HCT116 (cell line): ENCODE measurements around the gene TMEM266. TPM values are rescaled to one million over a fixed set of nuclear protein-coding genes. Genes with fewer than 3 reads are reported as not detected.

ENCODE experiments used
- ATAC-seq: fragments of 200-7000 bp; cut with Tn5 transposase; 2 replicates; pipeline ENCODE4 v1.9.1; 2020; ENCODE audit warnings: mild to moderate bottlenecking, moderate library complexity
- BruUV-seq: library from RNA; stranded (reverse); fragments of 400-500 nt; replicated peaks from 2 replicates; lab custom pipeline; 2021; lab: Mats Ljungman, UMichigan
- CTCF ChIA-PET: fragments of 300-600 bp; sonication (Branson Sonifier 250); formaldehyde crosslinking; loops from one replicate; lab custom pipeline; 2021; ENCODE audit warnings: antibody characterized with exemption; lab: Charles Lee
- POLR2A ChIA-PET: fragments of 300-600, 350-600 bp; sonication (Branson Sonifier 250); formaldehyde crosslinking; loops from one replicate; lab custom pipeline; 2021; ENCODE audit warnings: antibody characterized with exemption; lab: Charles Lee
- RAD21 ChIA-PET, 2 experiments: fragments of 300-600 bp; sonication (Branson Sonifier 250); formaldehyde crosslinking; loops; one replicate each; lab custom pipeline; 2023; ENCODE audit warnings: low total read pairs in 2 of 2; ENCODE audit not compliant: uncharacterized antibody in 2 of 2, unreplicated experiment in 2 of 2, low non-redundant PET in 1 of 2; lab: Charles Lee
- DNase-seq: peaks from one replicate; pipeline ENCODE4 v3.0.0-alpha.2; 2010; ENCODE audit warnings: low read depth, low spot score
- H2AFZ ChIP-seq: fragments of 200-600 bp; shearing (Covaris generic), sonication (generic); 2 replicates; pipeline ENCODE4 v1.6.1; 2017; ENCODE audit warnings: low read depth, mixed run types, mixed read lengths, antibody characterized with exemption, low read length; ENCODE audit not compliant: poor library complexity, severe bottlenecking
- H3K27ac ChIP-seq: 2 replicates; pipeline ENCODE4 v1.5.1; 2012; ENCODE audit warnings: low read depth, low read length
- H3K27me3 ChIP-seq: fragments of 200-600 bp; sonication (generic); 2 replicates; pipeline ENCODE4 v1.6.1; 2016; ENCODE audit warnings: mixed run types, low read length, mixed read lengths; ENCODE audit not compliant: insufficient read depth
- H3K36me3 ChIP-seq, 2 experiments: fragments of 200-500 bp in 1 of 2; fragments of 200-600 bp in 1 of 2; sonication (Bioruptor generic) in 1 of 2; sonication (generic) in 1 of 2; 2 replicates each; pipeline versions ENCODE4 v1.5.1 to v1.6.1; 2014 to 2016; ENCODE audit warnings: low read length in 2 of 2, inconsistent platforms in 1 of 2, mixed read lengths in 1 of 2, mixed run types in 1 of 2; ENCODE audit not compliant: insufficient read depth in 2 of 2, control insufficient read depth in 1 of 2
- H3K4me1 ChIP-seq, 2 experiments: fragments of 200-600 bp in 1 of 2; sonication (generic) in 1 of 2; 2 replicates each; pipeline versions ENCODE4 v1.5.1 to v1.6.1; 2012 to 2017; ENCODE audit warnings: low read length in 2 of 2, inconsistent platforms in 1 of 2, mild to moderate bottlenecking in 1 of 2, mixed read lengths in 1 of 2, mixed run types in 1 of 2, moderate library complexity in 1 of 2; ENCODE audit not compliant: insufficient read depth in 2 of 2, control insufficient read depth in 1 of 2
- H3K4me2 ChIP-seq: fragments of 200-600 bp; sonication (generic); 2 replicates; pipeline ENCODE4 v1.6.1; 2017; ENCODE audit warnings: mixed run types, low read length, mixed read lengths
- H3K4me3 ChIP-seq, 2 experiments: fragments of 200-600 bp in 1 of 2; sonication (generic) in 1 of 2; replicated peaks in 1 of 2; 2 replicates each; pipeline ENCODE4 v1.5.1; 2011 to 2016; ENCODE audit warnings: low read length in 2 of 2, control low read depth in 1 of 2, low read depth in 1 of 2, mild to moderate bottlenecking in 1 of 2, mixed read lengths in 1 of 2, mixed run types in 1 of 2
- H3K79me2 ChIP-seq: fragments of 200-600 bp; sonication (generic); 2 replicates; pipeline ENCODE4 v1.6.1; 2017; ENCODE audit warnings: mild to moderate bottlenecking, mixed run types, low read length, moderate library complexity, mixed read lengths; ENCODE audit not compliant: insufficient read depth
- H3K9ac ChIP-seq: fragments of 200-600 bp; sonication (generic); 2 replicates; pipeline ENCODE4 v1.6.1; 2016; ENCODE audit warnings: low read length, mixed read lengths
- H3K9me2 ChIP-seq: fragments of 200-600 bp; sonication (generic), shearing (Covaris generic); 2 replicates; pipeline ENCODE4 v1.6.1; 2017; ENCODE audit warnings: mixed run types, mild to moderate bottlenecking, moderate library complexity; ENCODE audit not compliant: insufficient read depth
- H3K9me3 ChIP-seq, 2 experiments: fragments of 200-500 bp in 1 of 2; fragments of 200-600 bp in 1 of 2; sonication (Bioruptor generic) in 1 of 2; sonication (generic) in 1 of 2; 2 replicates each; pipeline ENCODE4 v1.6.1; 2014 to 2017; ENCODE audit warnings: low read length in 2 of 2, mixed read lengths in 2 of 2, inconsistent platforms in 1 of 2, low read depth in 1 of 2, mild to moderate bottlenecking in 1 of 2, mixed run types in 1 of 2, moderate library complexity in 1 of 2; ENCODE audit not compliant: control insufficient read depth in 1 of 2, insufficient read depth in 1 of 2
- H4K20me1 ChIP-seq: fragments of 200-600 bp; sonication (generic), shearing (Covaris generic); 2 replicates; pipeline ENCODE4 v1.6.1; 2017; ENCODE audit warnings: mixed run types, mild to moderate bottlenecking, moderate library complexity; ENCODE audit not compliant: insufficient read depth
- ATF3 ChIP-seq: IDR thresholded peaks from 2 replicates; pipeline ENCODE4 v1.6.1; 2012
- CBX3 ChIP-seq: IDR thresholded peaks from 2 replicates; pipeline ENCODE4 v1.6.1; 2012; ENCODE audit warnings: low read depth
- CEBPB ChIP-seq: IDR thresholded peaks from 2 replicates; pipeline ENCODE4 v1.6.1; 2012; ENCODE audit warnings: low read depth
- EGR1 ChIP-seq: IDR thresholded peaks from 2 replicates; pipeline ENCODE4 v1.6.1; 2012; ENCODE audit warnings: low read depth
- ELF1 ChIP-seq: IDR thresholded peaks from 2 replicates; pipeline ENCODE4 v1.6.1; 2012; ENCODE audit warnings: low read depth, borderline replicate concordance
- EZH2 ChIP-seq: fragments of 200-600 bp; sonication (generic); IDR thresholded peaks from 2 replicates; pipeline ENCODE4 v1.6.1; 2017; ENCODE audit warnings: antibody characterized with exemption, mixed run types
- FOSL1 ChIP-seq: IDR thresholded peaks from 2 replicates; pipeline ENCODE4 v1.6.1; 2012; ENCODE audit warnings: low read depth
- JUND ChIP-seq: IDR thresholded peaks from 2 replicates; pipeline ENCODE4 v1.6.1; 2012
- MAX ChIP-seq: IDR thresholded peaks from 2 replicates; pipeline ENCODE4 v1.6.1; 2012
- POLR2A ChIP-seq: IDR thresholded peaks from 2 replicates; pipeline ENCODE4 v1.7.0; 2011; ENCODE audit warnings: borderline replicate concordance; ENCODE audit not compliant: insufficient read depth, insufficient read length; ENCODE audit errors: extremely low read depth
- POLR2AphosphoS5 ChIP-seq: IDR thresholded peaks from 2 replicates; pipeline ENCODE4 v1.6.1; 2011; ENCODE audit warnings: mild to moderate bottlenecking, low read depth, low read length, moderate library complexity
- RAD21 ChIP-seq: IDR thresholded peaks from 2 replicates; pipeline ENCODE4 v1.6.1; 2012; ENCODE audit warnings: low read depth, mild to moderate bottlenecking
- SIN3A ChIP-seq: IDR thresholded peaks from 2 replicates; pipeline ENCODE4 v1.6.1; 2012; ENCODE audit warnings: low read depth
- SP1 ChIP-seq: IDR thresholded peaks from 2 replicates; pipeline ENCODE4 v1.6.1; 2012; ENCODE audit warnings: low read depth
- SRF ChIP-seq: IDR thresholded peaks from 2 replicates; pipeline ENCODE4 v1.6.1; 2012; ENCODE audit warnings: low read depth
- TCF7L2 ChIP-seq: IDR thresholded peaks from 2 replicates; pipeline ENCODE4 v1.7.0; 2011; ENCODE audit warnings: borderline replicate concordance, inconsistent platforms; ENCODE audit not compliant: insufficient read depth, insufficient read length; ENCODE audit errors: extremely low read depth
- ZFX ChIP-seq: fragments of 450-650 bp; IDR thresholded peaks from 2 replicates; pipeline ENCODE4 v1.6.1; 2017
- intact Hi-C: fragments of 100-400 bp; cut with micrococcal nuclease; formaldehyde crosslinking; loops from 2 replicates; pipeline ENCODE4 v1.10.0; 2022
- total RNA-seq: library from RNA; stranded (reverse); gene quantifications from one replicate; pipeline ENCODE4 v1.2.1, GENCODE V29; 2021; ENCODE audit not compliant: unreplicated experiment
- TF ChIP-seq, protein P1 (sequence below), 3 experiments: fragments of 200-600 bp in 1 of 3; sonication (generic) in 1 of 3; IDR thresholded peaks in 2 of 3; conservative IDR thresholded peaks in 1 of 3; 2 replicates each; pipeline ENCODE4 v1.5.1; 2012 to 2017; ENCODE audit warnings: low read depth in 2 of 3, low read length in 2 of 3, antibody characterized with exemption in 1 of 3, borderline replicate concordance in 1 of 3, control low read depth in 1 of 3, mild to moderate bottlenecking in 1 of 3, mixed read lengths in 1 of 3, mixed run types in 1 of 3, moderate library complexity in 1 of 3; ENCODE audit not compliant: insufficient read depth in 1 of 3

Gene TMEM266
- total RNA-seq, 1 experiment from 2014 or later: 0.91 TPM

DNA sequence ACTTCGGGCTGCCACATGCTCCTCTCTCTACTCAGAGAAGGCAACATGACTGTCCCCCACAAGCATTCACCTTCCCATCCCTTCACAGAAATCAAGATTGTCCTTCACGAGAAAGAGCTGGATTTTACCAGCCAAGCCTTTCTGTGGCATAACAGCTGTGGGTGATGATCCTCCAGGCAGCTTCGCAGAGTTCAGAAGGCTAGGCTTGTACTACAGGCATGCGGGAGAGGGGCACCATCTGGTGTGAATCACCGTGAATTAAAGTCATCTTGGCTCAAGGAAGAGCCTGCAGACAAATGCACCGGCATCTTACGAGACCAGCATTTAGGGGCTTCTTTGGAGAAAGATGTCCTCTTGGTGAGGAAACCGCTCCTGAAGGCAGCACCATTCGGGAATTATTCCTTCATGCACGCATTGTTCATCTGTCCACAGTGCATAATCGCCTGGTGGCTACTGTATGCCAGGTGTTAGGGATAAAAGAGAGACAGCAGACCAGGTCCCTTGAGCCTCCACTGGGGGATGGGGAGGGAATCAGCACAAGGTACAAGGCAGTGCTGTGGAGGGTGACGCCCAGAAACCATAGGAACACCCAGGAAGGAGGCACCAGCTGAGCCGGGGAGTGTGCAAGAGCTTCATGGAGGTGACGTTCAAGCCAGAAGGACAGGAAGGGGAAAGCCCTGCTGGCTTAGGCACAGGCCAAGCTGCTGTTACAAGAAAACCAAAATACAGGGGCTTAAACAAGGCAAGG, 108.6 kb downstream of the TMEM266 start:
- Histone ChIP-seq H3K36me3 (no peaks in the 10 kb centered on the region), H3K9me2 (no peaks in the 10 kb centered on the region), H3K9ac (no peak overlapping the region), H4K20me1 (no peaks in the 10 kb centered on the region), H3K27me3 (no peaks in the 10 kb centered on the region), H3K4me2 (no peak overlapping the region), H2AFZ (no peak overlapping the region), H3K4me1 (peaks cover 0 to 6% of the 10 kb centered on the region in 2 experiments; a peak in 1 of 4 replicates), H3K27ac (no peak overlapping the region), H3K9me3 (no peaks in the 10 kb centered on the region), H3K4me3 (no peak overlapping the region), H3K79me2 (no peaks in the 10 kb centered on the region)
- intact Hi-C loops: no loop called here
- no peak for DNase-seq
- peak; percentile 46 for ATAC-seq
- no peak for TF ChIP-seq JUND
- no peak for TF ChIP-seq CEBPB
- TF ChIP-seq ZFX: no peak
- TF ChIP-seq EZH2: no peak
- TF ChIP-seq, protein P1, sequence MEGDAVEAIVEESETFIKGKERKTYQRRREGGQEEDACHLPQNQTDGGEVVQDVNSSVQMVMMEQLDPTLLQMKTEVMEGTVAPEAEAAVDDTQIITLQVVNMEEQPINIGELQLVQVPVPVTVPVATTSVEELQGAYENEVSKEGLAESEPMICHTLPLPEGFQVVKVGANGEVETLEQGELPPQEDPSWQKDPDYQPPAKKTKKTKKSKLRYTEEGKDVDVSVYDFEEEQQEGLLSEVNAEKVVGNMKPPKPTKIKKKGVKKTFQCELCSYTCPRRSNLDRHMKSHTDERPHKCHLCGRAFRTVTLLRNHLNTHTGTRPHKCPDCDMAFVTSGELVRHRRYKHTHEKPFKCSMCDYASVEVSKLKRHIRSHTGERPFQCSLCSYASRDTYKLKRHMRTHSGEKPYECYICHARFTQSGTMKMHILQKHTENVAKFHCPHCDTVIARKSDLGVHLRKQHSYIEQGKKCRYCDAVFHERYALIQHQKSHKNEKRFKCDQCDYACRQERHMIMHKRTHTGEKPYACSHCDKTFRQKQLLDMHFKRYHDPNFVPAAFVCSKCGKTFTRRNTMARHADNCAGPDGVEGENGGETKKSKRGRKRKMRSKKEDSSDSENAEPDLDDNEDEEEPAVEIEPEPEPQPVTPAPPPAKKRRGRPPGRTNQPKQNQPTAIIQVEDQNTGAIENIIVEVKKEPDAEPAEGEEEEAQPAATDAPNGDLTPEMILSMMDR (IDR thresholded peaks at IDR 0.05 in 2 of 3, conservative IDR thresholded peaks at IDR 0.05 in 1 of 3; ENCODE audit: borderline replicate concordance in 1 of 3, insufficient read depth in 1 of 3, low read depth in 2 of 3, low read length in 2 of 3): no peak
- no peak for TF ChIP-seq TCF7L2
- TF ChIP-seq POLR2AphosphoS5: no peak
- no peak for TF ChIP-seq SIN3A
- TF ChIP-seq POLR2A: no peak
- no peak for TF ChIP-seq RAD21
- no peak for TF ChIP-seq ATF3
- TF ChIP-seq ELF1: no peak
- no peak for TF ChIP-seq MAX
- no peak for TF ChIP-seq SRF
- TF ChIP-seq SP1: no peak
- TF ChIP-seq CBX3: no peak
- no peak for TF ChIP-seq EGR1
- TF ChIP-seq FOSL1: no peak
- ChIA-PET POLR2A (no interaction called here), RAD21 (no interaction called here), CTCF (interaction anchor here (1.5 kb wide), 1 partner anchor 18 kb away, joined by 5 read pairs; no protein-coding TSS in a partner anchor)
- no TSS peak for BruUV-seq
